Endothelial cell of umbilical vein (primary cell): ENCODE measurements around the gene CD34. TPM values are rescaled to one million over a fixed set of nuclear protein-coding genes. Genes with fewer than 3 reads are reported as not detected.

Experiments
- BruUV-seq: library from RNA; stranded (reverse); fragments of 400-500 nt; replicated peaks from 2 replicates; lab custom pipeline; 2021; lab: Mats Ljungman, UMichigan
- CTCF ChIA-PET: fragments of 300-600, 350-600 bp; sonication (Branson Sonifier 250); formaldehyde crosslinking; loops from one replicate; lab custom pipeline; 2021; ENCODE audit warnings: antibody characterized with exemption, inconsistent platforms; lab: Charles Lee
- POLR2A ChIA-PET: fragments of 300-600, 350-600 bp; sonication (Branson Sonifier 250); formaldehyde crosslinking; loops from one replicate; lab custom pipeline; 2021; ENCODE audit warnings: antibody characterized with exemption, inconsistent platforms; lab: Charles Lee
- DNase-seq: peaks from one replicate; pipeline ENCODE4 v3.0.0-alpha.2; 2011; ENCODE audit warnings: low read depth, low spot score
- FAIRE-seq: peaks from 2 replicates; lab custom pipeline; 2011; peaks lifted over from hg19 to GRCh38; lab: Jason Lieb, UNC
- H2AFZ ChIP-seq: 2 replicates; pipeline ENCODE4 v1.6.0; 2012; ENCODE audit warnings: low read depth, low read length, control low read depth, inconsistent platforms
- H3K27ac ChIP-seq: 2 replicates; pipeline ENCODE4 v1.5.1; 2011; ENCODE audit warnings: low read depth, mild to moderate bottlenecking, control low read depth, low read length, moderate library complexity; ENCODE audit not compliant: insufficient read depth
- H3K27me3 ChIP-seq, 2 experiments: 2 replicates each; pipeline versions ENCODE4 v1.6.0 to v1.6.1; 2011; ENCODE audit warnings: low read length in 2 of 2, mixed read lengths in 1 of 2; ENCODE audit not compliant: control insufficient read depth in 2 of 2, insufficient read depth in 2 of 2
- H3K36me3 ChIP-seq, 2 experiments: 2 replicates in 1 of 2; 3 replicates in 1 of 2; pipeline ENCODE4 v1.5.1; 2011; ENCODE audit warnings: low read length in 2 of 2, mild to moderate bottlenecking in 1 of 2, moderate library complexity in 1 of 2; ENCODE audit not compliant: control insufficient read depth in 2 of 2, insufficient read depth in 2 of 2; ENCODE audit errors: extremely low read depth in 1 of 2
- H3K4me1 ChIP-seq: 3 replicates; pipeline ENCODE4 v1.5.1; 2011; ENCODE audit warnings: mild to moderate bottlenecking, low read length; ENCODE audit not compliant: control insufficient read depth, insufficient read depth; ENCODE audit errors: extremely low read depth
- H3K4me2 ChIP-seq: 2 replicates; pipeline ENCODE4 v1.6.1; 2011; ENCODE audit warnings: low read length, control low read depth, mixed read lengths; ENCODE audit not compliant: insufficient read depth
- H3K4me3 ChIP-seq, 3 experiments: fragments of 200-600 bp in 1 of 3; sonication (generic), shearing (Covaris generic) in 1 of 3; replicated peaks in 1 of 3; 2 replicates each; pipeline ENCODE4 v1.5.1; 2011 to 2016; ENCODE audit warnings: control low read depth in 3 of 3, low read length in 3 of 3, mild to moderate bottlenecking in 2 of 3, inconsistent platforms in 1 of 3, low read depth in 1 of 3, moderate library complexity in 1 of 3; ENCODE audit not compliant: insufficient read depth in 1 of 3
- H3K79me2 ChIP-seq: 2 replicates; pipeline ENCODE4 v1.6.0; 2012; ENCODE audit warnings: low read length, inconsistent platforms; ENCODE audit not compliant: control insufficient read depth, insufficient read depth
- H3K9ac ChIP-seq: replicated peaks from 2 replicates; pipeline ENCODE3; 2011; ENCODE audit warnings: low read length, control low read depth; ENCODE audit not compliant: insufficient read depth; ENCODE audit errors: extremely low read depth
- H3K9me1 ChIP-seq: replicated peaks from 3 replicates; pipeline ENCODE4 v1.6.0; 2011; ENCODE audit warnings: mild to moderate bottlenecking, low read length; ENCODE audit not compliant: control insufficient read depth, insufficient read depth; ENCODE audit errors: extremely low read depth
- H3K9me3 ChIP-seq: replicated peaks from 2 replicates; pipeline ENCODE4 v1.5.1; 2012; ENCODE audit warnings: low read length, inconsistent platforms; ENCODE audit not compliant: control insufficient read depth, insufficient read depth
- H4K20me1 ChIP-seq: replicated peaks from 2 replicates; pipeline ENCODE3; 2011; ENCODE audit warnings: mild to moderate bottlenecking, low read length; ENCODE audit not compliant: control insufficient read depth, insufficient read depth; ENCODE audit errors: extremely low read depth
- CTCF ChIP-seq, 2 donors: IDR thresholded peaks; 1 replicate in 1 of 2; 2 replicates in 1 of 2; pipeline ENCODE4 v1.5.1; 2011; ENCODE audit warnings: low read length in 2 of 2, mild to moderate bottlenecking in 2 of 2, moderate library complexity in 2 of 2, control low read depth in 1 of 2, inconsistent platforms in 1 of 2, low read depth in 1 of 2; ENCODE audit not compliant: insufficient read depth in 1 of 2; ENCODE audit errors: extremely low read depth in 1 of 2
- EZH2 ChIP-seq: IDR thresholded peaks from 2 replicates; pipeline ENCODE4 v1.6.1; 2012; ENCODE audit warnings: borderline replicate concordance, low read depth, mild to moderate bottlenecking, moderate library complexity, low read length, inconsistent platforms; ENCODE audit not compliant: severe bottlenecking
- FOS ChIP-seq: IDR thresholded peaks from 2 replicates; pipeline ENCODE4 v1.6.1; 2011; ENCODE audit warnings: mild to moderate bottlenecking, low read length, moderate library complexity, borderline replicate concordance; ENCODE audit not compliant: insufficient read depth
- GATA2 ChIP-seq: IDR thresholded peaks from 2 replicates; pipeline ENCODE4 v1.7.0; 2011; ENCODE audit warnings: low read depth, mild to moderate bottlenecking, moderate library complexity, mixed read lengths, low read length; ENCODE audit not compliant: insufficient read length, insufficient read depth
- JUN ChIP-seq: IDR thresholded peaks from 2 replicates; pipeline ENCODE4 v1.6.1; 2011; ENCODE audit warnings: borderline replicate concordance, low read depth; ENCODE audit not compliant: insufficient read length, insufficient read depth
- MAX ChIP-seq: IDR thresholded peaks from 2 replicates; pipeline ENCODE4 v1.6.1; 2011; ENCODE audit not compliant: insufficient read depth, insufficient read length
- MYC ChIP-seq: IDR thresholded peaks from one replicate; pipeline ENCODE4 v1.6.1; 2011; ENCODE audit warnings: mild to moderate bottlenecking, low read depth, low read length
- POLR2A ChIP-seq: IDR thresholded peaks from 2 replicates; pipeline ENCODE4 v1.6.1; 2012; ENCODE audit warnings: low read depth, mild to moderate bottlenecking, control low read depth, low read length
- POLR2AphosphoS5 ChIP-seq: IDR thresholded peaks from 2 replicates; pipeline ENCODE4 v1.6.1; 2012; ENCODE audit warnings: low read depth, mild to moderate bottlenecking, control low read depth, low read length, moderate library complexity; ENCODE audit not compliant: insufficient read depth
- dilution Hi-C: fragments of 300-500 bp; cut with MboI; formaldehyde crosslinking; loops from one replicate; pipeline ENCODE4 v1.15.0; 2019; ENCODE audit warnings: low sequenced_read_pairs; ENCODE audit not compliant: extremely low pct_ligation_motif_present
- intact Hi-C: fragments of 100-400 bp; cut with micrococcal nuclease; formaldehyde crosslinking; loops from one replicate; pipeline ENCODE4 v1.10.0; 2022
- polyA plus RNA-seq, 4 experiments: library from polyadenylated mRNA; depleted of rRNA in 3 of 4; stranded (reverse) in 3 of 4; unstranded in 1 of 4; fragments of >200 nt; gene quantifications; 2 replicates each; pipeline versions ENCODE4 v1.2.1 to v1.2.3, GENCODE V29; 2011 to 2012; ENCODE audit warnings: missing spikeins in 1 of 4
- total RNA-seq: library from RNA; stranded (reverse); gene quantifications from 2 replicates; pipeline ENCODE4 v1.2.3, GENCODE V29; 2021

CD34 gene
- total and polyA plus RNA-seq, 2 donors (not counting 3 experiments of a cell fraction or from before 2014, with no cell fraction given), result 102 to 174 TPM

- dilution Hi-C loops, result no loop called here
- TF ChIP-seq GATA2, result no peak
- TF ChIP-seq EZH2, result no peak
- TF ChIP-seq CTCF (IDR thresholded peaks at IDR 0.05; ENCODE audit: extremely low read depth in 1 of 2, insufficient read depth in 1 of 2, low read depth in 1 of 2, low read length in 2 of 2), result no peak
- no peak for TF ChIP-seq MAX
- TF ChIP-seq MYC, result no peak
- TF ChIP-seq FOS, result no peak
- TF ChIP-seq POLR2A, result no peak
- TF ChIP-seq JUN, result no peak
- no peak for TF ChIP-seq POLR2AphosphoS5
- FAIRE-seq, result no peak
Measured at GRCh38 chr1:207951652-207952051, 40.7 kb upstream of the CD34 start.

More at GRCh38 chr1:207951652-207952051, 40.7 kb upstream of the CD34 start:
- ChIA-PET POLR2A (no interaction called here), CTCF (interaction anchor here (1.5 to 1.7 kb wide), 2 partner anchors 12 to 66 kb away, joined by 4 to 6 read pairs; no protein-coding TSS in a partner anchor)
- Histone ChIP-seq H3K4me2 (no peak overlapping the region), H3K79me2 (no peaks in the 10 kb centered on the region), H3K4me1 (peaks cover 24% of the 10 kb centered on the region), H3K9ac (no peak overlapping the region), H3K27ac (no peak overlapping the region), H3K36me3 (no peaks in the 10 kb centered on the region), H3K4me3 (no peak overlapping the region), H3K9me1 (no peaks in the 10 kb centered on the region), H3K9me3 (no peaks in the 10 kb centered on the region), H3K27me3 (peaks cover 2 to 5% of the 10 kb centered on the region in 2 experiments), H2AFZ (no peak overlapping the region), H4K20me1 (no peaks in the 10 kb centered on the region)
- no TSS peak for BruUV-seq
- no peak for DNase-seq
- intact Hi-C loops, result no loop called here
